Chondrocyte (in vitro differentiated cells): ENCODE data around the gene FANCD2OS. TPM values are rescaled to one million over a fixed set of nuclear protein-coding genes. Genes with fewer than 3 reads are reported as not detected.

ENCODE experiments used
- DNase-seq: peaks from one replicate; pipeline ENCODE4 v3.0.0; 2021; ENCODE audit warnings: mixed read lengths, low spot score
- H3K27ac Mint-ChIP-seq: one replicate; pipeline ENCODE4 v1.8.0; 2021; ENCODE audit warnings: mild to moderate bottlenecking, moderate library complexity, mixed read lengths; ENCODE audit not compliant: unreplicated experiment
- H3K27me3 Mint-ChIP-seq: 2 replicates; pipeline ENCODE4 v1.8.0; 2021; ENCODE audit warnings: low read depth, mixed read lengths
- H3K36me3 Mint-ChIP-seq: 2 replicates; pipeline ENCODE4 v1.8.0; 2021; ENCODE audit warnings: low read depth, mixed read lengths
- H3K4me1 Mint-ChIP-seq: 2 replicates; pipeline ENCODE4 v1.8.0; 2021; ENCODE audit warnings: low read depth, mild to moderate bottlenecking, mixed read lengths
- H3K4me3 Mint-ChIP-seq: one replicate; pipeline ENCODE4 v1.8.0; 2021; ENCODE audit warnings: mild to moderate bottlenecking, moderate library complexity, mixed read lengths; ENCODE audit not compliant: unreplicated experiment
- H3K9me3 Mint-ChIP-seq: 2 replicates; pipeline ENCODE4 v1.8.0; 2021; ENCODE audit warnings: low read depth, mixed read lengths
- long read RNA-seq: library from polyadenylated mRNA; stranded (forward); transcript quantifications from one replicate; pipeline ENCODE4 v2.0.0, GENCODE V29; 2021
- total RNA-seq: library from RNA; stranded (reverse); gene quantifications from 3 replicates; pipeline ENCODE4 v1.2.1, GENCODE V29; 2021
- TF ChIP-seq, protein P1 (sequence below): fragments of 200-600 bp; sonication (generic); IDR thresholded peaks from 2 replicates; pipeline ENCODE4 v1.5.0; 2021; ENCODE audit warnings: antibody characterized with exemption, mild to moderate bottlenecking, moderate library complexity

FANCD2OS gene, protein sequence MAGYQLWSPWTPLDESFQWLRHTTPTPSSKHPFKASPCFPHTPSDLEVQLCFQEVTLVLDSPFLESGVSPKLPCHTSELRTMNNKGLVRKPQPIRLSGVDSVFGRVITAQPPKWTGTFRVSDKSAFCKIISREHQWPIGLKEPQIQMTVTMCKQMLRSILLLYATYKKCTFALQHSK
- total RNA-seq = not detected in 3 replicates
- long read RNA-seq, partial matches to known transcripts = 0 of 1 reads
- long read RNA-seq, other reads (novel, unspliced or antisense) = 1 of 1 reads

DNA sequence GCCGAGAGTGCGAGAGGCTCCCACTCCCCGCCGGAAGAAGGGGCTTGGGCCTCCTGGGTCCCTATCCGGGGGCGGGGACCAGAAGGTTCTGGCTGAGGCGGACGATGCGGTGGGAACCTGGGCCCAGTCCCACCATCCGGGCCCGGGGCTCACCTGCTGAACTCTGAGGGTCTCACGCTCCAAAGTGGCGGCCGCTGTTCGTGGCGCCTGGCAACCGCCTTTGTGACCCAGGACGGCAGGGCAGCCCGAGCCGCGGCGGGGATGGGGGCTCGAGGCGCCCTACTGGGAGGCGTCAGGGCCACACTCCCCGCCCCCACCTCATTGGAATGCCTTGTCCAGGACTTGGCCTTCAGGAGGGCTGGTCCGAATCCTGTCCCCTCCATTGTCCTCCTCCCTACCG is at the start of gene FANCD2OS:
Gene FANCD2OS, minus strand, starts transcription at position 165 of the 400 bp plus-strand sequence. CDS start 3,481 bp downstream, outside the sequence.
- Mint-ChIP-seq H3K27ac (no peak within 1 kb of the TSS), H3K4me3 (no peak within 1 kb of the TSS), H3K9me3 (no peaks in the 10 kb centered on the region), H3K27me3 (no peaks in the 10 kb centered on the region), H3K36me3 (no peaks in the 10 kb centered on the region), H3K4me1 (no peaks in the 10 kb centered on the region)
- TF ChIP-seq, protein P1, sequence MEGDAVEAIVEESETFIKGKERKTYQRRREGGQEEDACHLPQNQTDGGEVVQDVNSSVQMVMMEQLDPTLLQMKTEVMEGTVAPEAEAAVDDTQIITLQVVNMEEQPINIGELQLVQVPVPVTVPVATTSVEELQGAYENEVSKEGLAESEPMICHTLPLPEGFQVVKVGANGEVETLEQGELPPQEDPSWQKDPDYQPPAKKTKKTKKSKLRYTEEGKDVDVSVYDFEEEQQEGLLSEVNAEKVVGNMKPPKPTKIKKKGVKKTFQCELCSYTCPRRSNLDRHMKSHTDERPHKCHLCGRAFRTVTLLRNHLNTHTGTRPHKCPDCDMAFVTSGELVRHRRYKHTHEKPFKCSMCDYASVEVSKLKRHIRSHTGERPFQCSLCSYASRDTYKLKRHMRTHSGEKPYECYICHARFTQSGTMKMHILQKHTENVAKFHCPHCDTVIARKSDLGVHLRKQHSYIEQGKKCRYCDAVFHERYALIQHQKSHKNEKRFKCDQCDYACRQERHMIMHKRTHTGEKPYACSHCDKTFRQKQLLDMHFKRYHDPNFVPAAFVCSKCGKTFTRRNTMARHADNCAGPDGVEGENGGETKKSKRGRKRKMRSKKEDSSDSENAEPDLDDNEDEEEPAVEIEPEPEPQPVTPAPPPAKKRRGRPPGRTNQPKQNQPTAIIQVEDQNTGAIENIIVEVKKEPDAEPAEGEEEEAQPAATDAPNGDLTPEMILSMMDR = no peak
- DNase-seq = no peak

DNA sequence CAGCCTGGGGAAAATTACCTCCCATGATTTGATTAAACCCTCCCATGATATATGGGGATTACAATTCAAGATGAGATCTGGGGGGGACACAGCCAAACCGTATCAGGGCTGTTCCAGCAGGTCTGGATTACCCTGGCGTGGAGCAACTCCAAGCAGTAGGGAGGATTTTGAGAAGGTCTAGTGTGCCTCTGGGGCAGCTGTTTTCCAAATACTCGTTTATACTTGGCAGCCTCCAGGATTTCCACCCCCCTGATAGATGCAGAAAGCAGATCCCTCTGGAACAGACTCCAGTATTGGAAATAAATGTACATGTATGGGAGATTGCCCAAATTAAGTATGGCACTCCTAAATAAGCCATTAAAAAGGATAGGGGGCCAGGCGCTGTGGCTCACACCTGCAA is 49.0 kb upstream of the FANCD2OS start:
- no peak for DNase-seq
- H3K4me3 Mint-ChIP-seq = no peak overlapping the region
- no peaks in the 10 kb centered on the region for H3K4me1 Mint-ChIP-seq
- H3K36me3 Mint-ChIP-seq = peaks cover 4% of the 10 kb centered on the region
- TF ChIP-seq, protein P1 = no peak
- no peaks in the 10 kb centered on the region for H3K27me3 Mint-ChIP-seq
- H3K27ac Mint-ChIP-seq = no peak overlapping the region
- H3K9me3 Mint-ChIP-seq = no peaks in the 10 kb centered on the region

DNA sequence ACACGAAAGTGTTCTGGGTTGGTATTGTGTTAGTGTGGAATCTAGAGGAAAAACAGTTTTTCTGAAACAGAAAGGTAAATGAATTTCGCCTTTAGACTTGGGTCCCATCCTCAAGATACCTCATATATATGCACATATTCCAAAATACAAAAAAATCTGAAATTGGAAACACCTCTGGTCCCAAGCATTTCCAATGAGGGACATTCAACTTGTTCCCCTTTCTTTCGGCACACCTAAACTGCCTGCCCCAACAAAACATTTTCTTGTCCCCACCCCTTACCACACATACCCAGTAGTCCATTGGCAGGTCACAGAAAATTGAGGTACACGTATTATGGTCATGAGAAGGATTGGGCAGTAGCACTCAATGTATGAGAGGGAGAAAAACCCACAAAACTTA is 47.6 kb upstream of the FANCD2OS start:
- Mint-ChIP-seq H3K36me3 (peaks cover 10% of the 10 kb centered on the region), H3K27ac (no peak overlapping the region), H3K9me3 (no peaks in the 10 kb centered on the region), H3K4me1 (no peaks in the 10 kb centered on the region), H3K4me3 (no peak overlapping the region), H3K27me3 (no peaks in the 10 kb centered on the region)
- no peak for DNase-seq
- TF ChIP-seq, protein P1 = no peak

DNA sequence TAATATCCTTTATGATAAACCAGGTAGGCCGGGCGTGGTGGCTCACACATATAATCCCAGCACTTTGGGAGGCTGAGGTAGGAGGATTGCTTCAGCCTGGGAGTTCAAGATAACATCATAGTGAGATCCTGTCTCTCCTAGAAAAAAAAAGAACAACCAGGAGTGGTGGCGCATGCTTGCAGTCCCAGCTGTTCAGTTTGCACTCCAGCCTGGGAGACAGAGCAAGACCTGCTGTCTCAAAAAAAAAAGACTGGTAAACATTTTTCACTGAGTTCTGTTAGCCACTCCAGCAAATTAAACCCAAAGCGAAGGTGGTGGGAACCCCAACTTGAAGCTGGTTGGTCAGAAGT is 47.0 kb upstream of the FANCD2OS start:
- Mint-ChIP-seq H3K27me3 (no peaks in the 10 kb centered on the region), H3K4me1 (no peaks in the 10 kb centered on the region), H3K9me3 (no peaks in the 10 kb centered on the region), H3K27ac (no peak overlapping the region), H3K4me3 (no peak overlapping the region), H3K36me3 (peaks cover 15% of the 10 kb centered on the region)
- no peak for DNase-seq
- TF ChIP-seq, protein P1 = no peak

DNA sequence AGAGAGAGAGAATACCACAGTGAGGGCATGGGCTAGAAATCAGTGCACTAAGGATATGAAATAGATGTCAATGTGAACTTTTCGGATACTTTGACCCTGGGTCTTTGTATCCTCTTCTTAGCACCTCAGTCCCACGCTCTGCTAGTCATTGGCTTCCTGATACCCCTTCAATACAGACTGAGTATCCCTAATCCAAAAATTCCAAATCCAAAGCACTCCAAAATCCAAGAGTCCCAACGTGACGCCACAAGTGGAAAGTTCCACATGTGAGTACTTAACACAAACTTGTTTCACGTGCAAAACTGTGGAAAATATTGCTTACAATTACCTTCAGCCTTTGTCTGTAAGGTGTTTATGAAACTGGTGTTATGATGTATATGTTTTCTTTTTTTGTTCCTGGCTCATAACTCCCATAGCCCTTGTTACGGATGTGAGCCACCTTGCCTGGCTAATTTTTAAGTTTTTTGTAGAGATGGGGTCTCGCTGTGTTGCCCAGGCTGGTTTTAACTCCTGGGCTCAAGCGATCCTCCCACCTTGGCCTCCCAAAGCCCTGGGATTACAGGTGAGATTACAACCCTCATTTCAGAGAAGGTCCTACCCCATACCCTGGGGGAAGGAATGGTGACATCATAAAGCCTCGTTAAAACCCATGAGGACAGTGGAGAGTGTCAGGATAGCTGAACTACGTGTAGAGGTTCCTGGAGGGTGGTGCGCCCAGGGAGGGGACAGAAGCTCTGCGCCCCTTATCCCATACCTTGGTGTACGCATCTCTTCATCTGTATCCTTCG is 46.5 kb upstream of the FANCD2OS start:
- TF ChIP-seq, protein P1 = no peak
- H3K4me3 Mint-ChIP-seq = no peak overlapping the region
- H3K27ac Mint-ChIP-seq = no peak overlapping the region
- H3K4me1 Mint-ChIP-seq = no peaks in the 10 kb centered on the region
- DNase-seq = no peak
- peaks cover 17% of the 10 kb centered on the region for H3K36me3 Mint-ChIP-seq
- no peaks in the 10 kb centered on the region for H3K9me3 Mint-ChIP-seq
- no peaks in the 10 kb centered on the region for H3K27me3 Mint-ChIP-seq
